Karpas-422 (cell line): Measurements from ENCODE around the gene ADA. TPM values are rescaled to one million over a fixed set of nuclear protein-coding genes. Genes with fewer than 3 reads are reported as not detected.

Experiments
- DNase-seq: peaks from one replicate; pipeline ENCODE4 v3.0.0-alpha.2; 2015
- H2AFZ ChIP-seq: fragments of 200-600 bp; sonication (generic); 2 replicates; pipeline ENCODE4 v1.6.1; 2014; ENCODE audit warnings: antibody characterized with exemption, low read length, mixed read lengths
- H3K27ac ChIP-seq: fragments of 200-600 bp; sonication (generic); 2 replicates; pipeline ENCODE4 v1.5.1; 2014; ENCODE audit warnings: mild to moderate bottlenecking, low read length, moderate library complexity
- H3K27me3 ChIP-seq: fragments of 200-600 bp; sonication (generic); 2 replicates; pipeline ENCODE4 v1.6.1; 2014; ENCODE audit warnings: low read length, mixed read lengths
- H3K36me3 ChIP-seq: fragments of 200-600 bp; sonication (generic); 2 replicates; pipeline ENCODE4 v1.6.1; 2014; ENCODE audit warnings: low read length, mixed read lengths; ENCODE audit not compliant: insufficient read depth
- H3K4me1 ChIP-seq: fragments of 200-600 bp; sonication (generic); 2 replicates; pipeline ENCODE4 v1.6.1; 2014; ENCODE audit warnings: mild to moderate bottlenecking, low read length, mixed read lengths
- H3K4me2 ChIP-seq: fragments of 200-600 bp; sonication (generic); 2 replicates; pipeline ENCODE4 v1.6.1; 2014; ENCODE audit warnings: low read length, low read depth, mild to moderate bottlenecking; ENCODE audit not compliant: poor library complexity, severe bottlenecking
- H3K4me3 ChIP-seq: fragments of 200-600 bp; sonication (generic); 2 replicates; pipeline ENCODE4 v1.5.1; 2014; ENCODE audit warnings: mild to moderate bottlenecking, antibody characterized with exemption, low read length, mixed read lengths
- H3K79me2 ChIP-seq: fragments of 200-600 bp; sonication (generic); 2 replicates; pipeline ENCODE4 v1.6.1; 2014; ENCODE audit warnings: mild to moderate bottlenecking, low read length, mixed read lengths
- H3K9ac ChIP-seq: fragments of 200-600 bp; sonication (generic); 2 replicates; pipeline ENCODE4 v1.6.0; 2014; ENCODE audit warnings: low read length
- H3K9me2 ChIP-seq: fragments of 200-600 bp; sonication (generic), shearing (Covaris generic); replicated peaks from 2 replicates; pipeline ENCODE4 v1.6.0; 2014; ENCODE audit warnings: mild to moderate bottlenecking, low read length, moderate library complexity; ENCODE audit not compliant: insufficient read depth
- H3K9me3 ChIP-seq: fragments of 300-700, 200-600 bp; sonication (generic); 2 replicates; pipeline ENCODE4 v1.6.1; 2014; ENCODE audit warnings: low read length, mixed read lengths
- H4K20me1 ChIP-seq: fragments of 200-600 bp; sonication (generic); 2 replicates; pipeline ENCODE4 v1.6.1; 2014; ENCODE audit warnings: mild to moderate bottlenecking, antibody characterized with exemption, low read length, low read depth; ENCODE audit not compliant: insufficient read depth
- total RNA-seq: library from RNA; depleted of rRNA; stranded (reverse); fragments of >200 nt; shearing (Covaris generic); gene quantifications from 2 replicates; pipeline ENCODE4 v1.2.3, GENCODE V29; 2014; ENCODE audit warnings: low replicate concordance

ADA gene
- total RNA-seq, 1 experiment from 2014 or later, result not detected

DNA sequence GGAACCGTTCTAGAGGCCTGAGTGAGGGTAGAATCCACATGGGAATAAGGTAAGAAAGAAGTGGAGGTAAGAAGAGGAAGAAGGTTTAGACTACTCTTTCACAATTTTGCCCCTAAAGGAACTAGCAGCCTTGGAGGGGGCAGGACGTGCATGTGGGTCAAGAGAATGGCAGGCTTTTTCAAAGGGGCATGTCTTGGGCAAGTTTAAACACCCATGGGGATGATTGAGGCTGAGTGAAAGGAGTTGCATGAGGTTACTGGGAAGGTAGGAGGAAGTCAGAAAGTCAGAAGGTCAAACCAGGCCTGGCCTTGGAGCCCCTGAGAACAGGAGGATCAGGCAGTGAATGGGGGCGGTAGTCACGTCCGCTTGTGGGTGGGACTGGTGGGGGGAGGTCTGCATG, 10.2 kb downstream of the ADA start:
- Histone ChIP-seq H3K4me1 (peaks cover 32% of the 10 kb centered on the region), H3K27ac (no peak overlapping the region), H3K36me3 (no peaks in the 10 kb centered on the region)

DNA sequence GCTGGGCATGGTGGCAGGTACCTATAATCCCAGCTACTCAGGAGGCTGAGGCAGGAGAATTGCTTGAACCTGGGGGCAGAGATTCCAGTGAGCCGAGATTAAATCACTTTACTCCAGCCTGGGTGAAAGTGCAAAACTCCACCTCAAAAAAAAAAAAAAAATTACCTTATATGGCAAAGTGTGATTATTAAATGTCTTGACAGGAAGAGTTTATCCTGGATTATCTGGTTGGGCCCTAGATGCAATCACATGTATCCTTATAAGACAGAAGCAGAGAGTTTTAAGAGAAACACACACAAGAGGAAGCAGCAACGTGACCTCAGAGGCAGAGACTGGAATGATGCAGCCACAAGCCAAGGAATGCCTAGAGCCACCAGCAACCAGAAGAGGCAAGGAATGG, 11.0 kb downstream of the ADA start:
- H3K27ac ChIP-seq, result no peak overlapping the region
- H3K9ac ChIP-seq, result no peak overlapping the region
- no peaks in the 10 kb centered on the region for H3K9me2 ChIP-seq
- H3K9me3 ChIP-seq, result no peaks in the 10 kb centered on the region
- H3K4me3 ChIP-seq, result no peak overlapping the region
- H3K4me2 ChIP-seq, result no peak overlapping the region
- no peak overlapping the region for H2AFZ ChIP-seq
- H3K4me1 ChIP-seq, result peaks cover 25% of the 10 kb centered on the region
- no peaks in the 10 kb centered on the region for H4K20me1 ChIP-seq
- H3K27me3 ChIP-seq, result no peaks in the 10 kb centered on the region
- H3K36me3 ChIP-seq, result no peaks in the 10 kb centered on the region
- no peaks in the 10 kb centered on the region for H3K79me2 ChIP-seq
- DNase-seq, result no peak

More for the DNA sequence above, 10.2 kb downstream of the ADA start:
- Histone ChIP-seq H2AFZ (no peak overlapping the region), H3K9me3 (no peaks in the 10 kb centered on the region), H3K9ac (no peak overlapping the region), H3K27me3 (no peaks in the 10 kb centered on the region), H3K4me3 (no peak overlapping the region), H3K9me2 (no peaks in the 10 kb centered on the region), H3K79me2 (no peaks in the 10 kb centered on the region), H4K20me1 (peaks cover 2% of the 10 kb centered on the region; the same call in 1 of the 2 replicates), H3K4me2 (no peak overlapping the region)
- peak; percentile 48 for DNase-seq

DNA sequence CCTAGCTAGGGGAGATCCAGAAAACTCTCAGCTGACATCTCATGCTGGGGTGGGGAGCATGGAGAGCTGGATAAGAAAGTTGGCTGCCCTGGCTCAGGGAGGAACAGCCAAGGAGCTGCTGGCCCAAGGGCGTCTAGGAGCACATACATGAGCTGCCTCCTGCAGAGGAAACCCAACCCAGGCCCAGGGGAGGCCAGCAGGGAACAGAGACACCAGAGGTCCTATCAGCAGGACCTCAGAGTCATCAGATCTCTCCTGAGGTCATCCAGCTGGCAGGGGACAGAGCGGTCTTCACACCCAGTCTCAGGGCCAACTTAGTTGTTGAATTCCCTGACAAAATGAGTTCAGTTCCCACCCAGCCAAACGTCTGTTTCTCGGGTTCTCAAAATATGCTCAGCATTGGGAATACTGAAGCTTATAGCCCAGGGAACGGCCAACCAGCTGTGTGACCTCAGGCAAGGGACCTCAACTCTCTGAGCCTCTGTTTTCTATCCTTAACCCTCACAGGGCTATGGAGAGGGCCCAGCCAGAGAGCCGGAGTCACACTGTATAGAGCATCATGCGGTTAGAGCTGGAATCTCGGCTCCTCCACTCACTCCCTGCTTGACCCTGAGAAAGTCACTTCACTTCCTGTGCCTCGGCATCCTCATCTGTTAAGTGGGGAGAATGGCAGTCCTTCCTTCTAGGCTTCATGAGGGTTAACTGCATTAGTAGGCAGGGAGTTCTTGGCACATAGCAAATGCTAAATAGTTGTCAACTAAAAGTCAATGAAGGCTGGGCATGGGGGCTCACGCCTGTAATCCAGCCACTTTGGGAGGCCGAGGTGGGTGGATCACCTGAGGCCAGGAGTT, 13.8 kb downstream of the ADA start:
- no peak overlapping the region for H3K4me2 ChIP-seq
- H3K9ac ChIP-seq, result no peak overlapping the region
- H3K27me3 ChIP-seq, result no peaks in the 10 kb centered on the region
- peaks cover 13% of the 10 kb centered on the region for H3K4me1 ChIP-seq
- H3K9me3 ChIP-seq, result no peaks in the 10 kb centered on the region
- no peaks in the 10 kb centered on the region for H3K9me2 ChIP-seq
- H3K79me2 ChIP-seq, result no peaks in the 10 kb centered on the region
- no peak for DNase-seq
- no peak overlapping the region for H2AFZ ChIP-seq
- H4K20me1 ChIP-seq, result no peaks in the 10 kb centered on the region
- H3K27ac ChIP-seq, result no peak overlapping the region
- H3K4me3 ChIP-seq, result no peak overlapping the region
- H3K36me3 ChIP-seq, result no peaks in the 10 kb centered on the region

DNA sequence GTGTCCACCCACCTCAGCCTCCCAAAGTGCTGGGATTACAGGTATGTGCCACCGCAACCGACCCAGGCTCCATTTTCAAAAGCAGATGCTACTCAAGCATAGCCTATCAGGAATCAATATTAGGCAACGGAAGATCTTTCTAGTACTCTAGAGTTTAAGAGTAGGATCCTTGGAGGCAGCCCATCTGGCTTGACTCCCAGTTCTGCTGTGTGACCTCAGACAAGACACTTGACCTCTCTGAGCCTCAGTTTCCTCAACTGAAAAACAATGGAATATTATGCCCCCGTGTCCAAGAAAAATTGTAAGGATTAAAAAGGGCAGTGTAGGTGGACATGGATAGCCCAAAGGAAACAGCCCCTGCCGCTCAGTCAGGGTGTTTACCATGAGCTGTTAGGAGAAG, 14.5 kb downstream of the ADA start:
- no peak overlapping the region for H3K27ac ChIP-seq
- no peaks in the 10 kb centered on the region for H3K9me3 ChIP-seq
- H3K9ac ChIP-seq, result no peak overlapping the region
- no peaks in the 10 kb centered on the region for H3K9me2 ChIP-seq
- DNase-seq, result no peak
- peaks cover 6% of the 10 kb centered on the region for H3K4me1 ChIP-seq
- no peaks in the 10 kb centered on the region for H4K20me1 ChIP-seq
- no peaks in the 10 kb centered on the region for H3K79me2 ChIP-seq
- no peak overlapping the region for H3K4me2 ChIP-seq
- no peaks in the 10 kb centered on the region for H3K27me3 ChIP-seq
- H3K4me3 ChIP-seq, result no peak overlapping the region
- no peak overlapping the region for H2AFZ ChIP-seq
- no peaks in the 10 kb centered on the region for H3K36me3 ChIP-seq

DNA sequence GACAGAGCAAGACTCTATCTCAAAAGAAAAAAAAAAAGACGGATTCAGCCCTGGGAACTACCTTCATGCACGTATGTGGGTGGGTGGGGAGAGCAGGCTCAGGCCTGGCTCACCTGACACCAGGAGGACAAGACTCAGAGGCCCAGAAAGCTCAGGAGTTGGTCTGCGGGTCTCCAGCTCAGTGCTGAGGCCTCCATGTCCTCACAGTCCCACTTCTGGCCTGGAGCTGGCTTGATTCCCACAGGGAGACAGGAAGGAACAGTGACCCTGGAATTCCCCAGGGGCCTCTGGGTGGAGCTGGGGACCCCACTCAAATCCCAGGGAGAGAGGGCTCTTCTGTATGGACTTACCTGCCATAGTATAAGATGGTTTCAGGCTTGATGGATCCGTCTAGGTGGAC, 15.6 kb downstream of the ADA start:
- H3K36me3 ChIP-seq, result no peaks in the 10 kb centered on the region
- H3K4me1 ChIP-seq, result no peaks in the 10 kb centered on the region
- H3K4me2 ChIP-seq, result no peak overlapping the region
- no peak overlapping the region for H2AFZ ChIP-seq
- H3K9me2 ChIP-seq, result no peaks in the 10 kb centered on the region
- no peaks in the 10 kb centered on the region for H3K79me2 ChIP-seq
- H3K9me3 ChIP-seq, result no peaks in the 10 kb centered on the region
- no peak for DNase-seq
- H3K4me3 ChIP-seq, result no peak overlapping the region
- no peaks in the 10 kb centered on the region for H4K20me1 ChIP-seq
- H3K27ac ChIP-seq, result no peak overlapping the region
- no peaks in the 10 kb centered on the region for H3K27me3 ChIP-seq
- no peak overlapping the region for H3K9ac ChIP-seq

DNA sequence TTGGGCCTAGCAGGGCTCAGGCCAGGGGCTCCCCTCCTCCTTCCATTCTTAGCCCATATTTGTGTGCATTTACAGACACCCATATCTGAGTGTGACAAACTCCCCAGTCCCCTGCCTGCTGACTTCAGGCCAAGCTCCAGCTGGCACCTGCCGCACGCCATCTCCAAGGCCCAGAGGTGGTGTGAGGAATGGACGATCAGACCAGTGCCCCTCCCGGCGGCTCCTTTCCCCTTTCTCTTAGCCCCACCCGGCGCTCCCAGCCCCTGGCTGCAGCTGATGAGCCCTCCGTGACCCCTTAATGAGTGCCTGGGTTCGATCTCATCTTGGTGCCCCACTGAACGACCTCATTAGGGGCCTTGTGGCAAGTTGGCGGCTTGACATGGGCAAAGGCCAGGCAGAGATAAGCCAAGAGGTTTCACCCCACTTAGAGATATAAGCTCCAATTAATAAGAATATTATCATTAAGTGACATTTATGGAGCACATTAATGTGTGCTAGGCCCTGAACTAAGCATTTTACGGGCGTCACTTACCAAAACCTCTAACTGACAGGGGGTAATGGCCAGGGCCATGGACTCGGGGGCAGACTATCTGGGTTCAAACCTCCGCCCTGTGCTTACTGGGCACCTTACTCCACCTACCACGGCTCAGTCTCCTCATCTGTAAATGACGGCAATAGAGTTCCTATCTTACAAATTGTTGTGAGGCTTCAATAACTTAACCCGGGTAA, 17.5 kb downstream of the ADA start:
- Histone ChIP-seq H3K4me3 (no peak overlapping the region), H3K36me3 (no peaks in the 10 kb centered on the region), H3K79me2 (no peaks in the 10 kb centered on the region), H3K4me2 (no peak overlapping the region), H3K9me3 (no peaks in the 10 kb centered on the region), H3K9me2 (no peaks in the 10 kb centered on the region), H2AFZ (no peak overlapping the region), H4K20me1 (no peaks in the 10 kb centered on the region), H3K4me1 (no peaks in the 10 kb centered on the region), H3K27me3 (no peaks in the 10 kb centered on the region), H3K9ac (no peak overlapping the region), H3K27ac (no peak overlapping the region)
- DNase-seq, result no peak

- H3K4me2 ChIP-seq, result no peak overlapping the region
- H3K9me2 ChIP-seq, result no peaks in the 10 kb centered on the region
- H3K79me2 ChIP-seq, result no peaks in the 10 kb centered on the region
- H3K9me3 ChIP-seq, result no peaks in the 10 kb centered on the region
- no peak for DNase-seq
- H3K9ac ChIP-seq, result no peak overlapping the region
- no peak overlapping the region for H2AFZ ChIP-seq
- H3K27ac ChIP-seq, result no peak overlapping the region
- no peaks in the 10 kb centered on the region for H3K27me3 ChIP-seq
- H3K4me3 ChIP-seq, result no peak overlapping the region
- no peaks in the 10 kb centered on the region for H3K4me1 ChIP-seq
- no peaks in the 10 kb centered on the region for H4K20me1 ChIP-seq
- H3K36me3 ChIP-seq, result no peaks in the 10 kb centered on the region
These were observed 18.2 kb downstream of the ADA start for GRCh38 chr20:44633187-44633810.

GRCh38 chr20:44632103-44632752, 19.3 kb downstream of the ADA start:
- H3K9ac ChIP-seq, result no peak overlapping the region
- no peak for DNase-seq
- H3K4me2 ChIP-seq, result no peak overlapping the region
- no peaks in the 10 kb centered on the region for H4K20me1 ChIP-seq
- no peaks in the 10 kb centered on the region for H3K4me1 ChIP-seq
- H3K4me3 ChIP-seq, result no peak overlapping the region
- H3K27ac ChIP-seq, result no peak overlapping the region
- no peaks in the 10 kb centered on the region for H3K9me2 ChIP-seq
- no peaks in the 10 kb centered on the region for H3K79me2 ChIP-seq
- no peaks in the 10 kb centered on the region for H3K9me3 ChIP-seq
- no peaks in the 10 kb centered on the region for H3K27me3 ChIP-seq
- H3K36me3 ChIP-seq, result no peaks in the 10 kb centered on the region
- H2AFZ ChIP-seq, result no peak overlapping the region
